ENCODE measurements around the gene LRRC10B. TPM values are rescaled to one million over a fixed set of nuclear protein-coding genes. Genes with fewer than 3 reads are reported as not detected.

Gene LRRC10B
- total RNA-seq, 3 donors from 2014 or later: 0.72 to 1.7 (median 0.89) TPM

DNA sequence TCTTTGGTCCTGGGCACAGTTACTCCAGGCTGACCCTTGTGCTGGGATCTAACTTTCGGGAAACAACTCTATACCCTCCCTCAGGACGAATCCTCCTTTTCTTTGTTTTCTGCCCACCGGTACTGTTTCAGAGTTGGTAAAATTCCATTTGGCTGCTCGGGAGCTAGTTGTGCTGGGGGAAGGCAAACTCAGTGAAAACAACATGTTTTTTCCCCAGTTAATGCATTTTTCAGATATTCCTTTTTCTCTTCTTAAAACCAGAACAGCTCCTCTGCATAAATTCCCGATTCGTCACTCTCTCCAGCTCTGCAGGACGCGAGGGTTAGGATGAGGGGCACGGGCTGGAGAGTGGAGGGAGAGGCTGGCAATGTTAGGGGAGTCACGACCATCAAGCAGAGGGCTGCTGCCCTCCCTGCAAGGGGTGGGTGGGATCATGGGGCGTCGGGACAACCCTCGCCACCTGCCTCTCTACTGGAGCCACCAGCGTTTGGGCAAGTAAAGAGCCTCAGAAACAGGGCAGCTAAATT, 31.3 kb downstream of the LRRC10B start:
- no peak for ATAC-seq

GRCh38 chr11:61540528-61540927, 32.0 kb downstream of the LRRC10B start:
- Histone ChIP-seq H3K9me3 (no peaks in the 10 kb centered on the region), H3K4me3 (no peak overlapping the region), H3K36me3 (ENCODE audit: low read depth) (no peaks in the 10 kb centered on the region), H3K4me1 (ENCODE audit: low read depth) (no peaks in the 10 kb centered on the region)
- TF ChIP-seq, protein P1, sequence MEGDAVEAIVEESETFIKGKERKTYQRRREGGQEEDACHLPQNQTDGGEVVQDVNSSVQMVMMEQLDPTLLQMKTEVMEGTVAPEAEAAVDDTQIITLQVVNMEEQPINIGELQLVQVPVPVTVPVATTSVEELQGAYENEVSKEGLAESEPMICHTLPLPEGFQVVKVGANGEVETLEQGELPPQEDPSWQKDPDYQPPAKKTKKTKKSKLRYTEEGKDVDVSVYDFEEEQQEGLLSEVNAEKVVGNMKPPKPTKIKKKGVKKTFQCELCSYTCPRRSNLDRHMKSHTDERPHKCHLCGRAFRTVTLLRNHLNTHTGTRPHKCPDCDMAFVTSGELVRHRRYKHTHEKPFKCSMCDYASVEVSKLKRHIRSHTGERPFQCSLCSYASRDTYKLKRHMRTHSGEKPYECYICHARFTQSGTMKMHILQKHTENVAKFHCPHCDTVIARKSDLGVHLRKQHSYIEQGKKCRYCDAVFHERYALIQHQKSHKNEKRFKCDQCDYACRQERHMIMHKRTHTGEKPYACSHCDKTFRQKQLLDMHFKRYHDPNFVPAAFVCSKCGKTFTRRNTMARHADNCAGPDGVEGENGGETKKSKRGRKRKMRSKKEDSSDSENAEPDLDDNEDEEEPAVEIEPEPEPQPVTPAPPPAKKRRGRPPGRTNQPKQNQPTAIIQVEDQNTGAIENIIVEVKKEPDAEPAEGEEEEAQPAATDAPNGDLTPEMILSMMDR (IDR thresholded peaks at IDR 0.05): no peak
- ATAC-seq: no peak
- intact Hi-C loops (cut with DNase I, micrococcal nuclease): no loop called here
- DNase-seq: no peak

More for the DNA sequence above, 31.3 kb downstream of the LRRC10B start:
- H3K9me3 ChIP-seq: no peaks in the 10 kb centered on the region
- no peaks in the 10 kb centered on the region for H3K36me3 ChIP-seq (ENCODE audit: low read depth)
- peaks cover 3% of the 10 kb centered on the region for H3K4me1 ChIP-seq (ENCODE audit: low read depth)
- intact Hi-C loops (cut with DNase I, micrococcal nuclease): no loop called here
- no peak overlapping the region for H3K4me3 ChIP-seq
- DNase-seq: no peak
- TF ChIP-seq, protein P1 (IDR thresholded peaks at IDR 0.05): no peak

- peak in 1 of 3 donors; percentile 12 for DNase-seq
- no peak overlapping the region for H3K4me3 ChIP-seq
- H3K4me1 ChIP-seq (ENCODE audit: low read depth): no peaks in the 10 kb centered on the region
- peak; percentile 43 for ATAC-seq
- TF ChIP-seq, protein P1 (IDR thresholded peaks at IDR 0.05): no peak
- no peaks in the 10 kb centered on the region for H3K36me3 ChIP-seq (ENCODE audit: low read depth)
- no peaks in the 10 kb centered on the region for H3K9me3 ChIP-seq
- intact Hi-C loops (cut with DNase I, micrococcal nuclease): no loop called here
Measured at GRCh38 chr11:61541598-61541997, 33.0 kb downstream of the LRRC10B start.

GRCh38 chr11:61542024-61542461, 33.5 kb downstream of the LRRC10B start:
- DNase-seq (no peak), ATAC-seq (no peak)
- no peaks in the 10 kb centered on the region for H3K4me1 ChIP-seq (ENCODE audit: low read depth)
- no peaks in the 10 kb centered on the region for H3K36me3 ChIP-seq (ENCODE audit: low read depth)
- TF ChIP-seq, protein P1 (IDR thresholded peaks at IDR 0.05): no peak
- no peak overlapping the region for H3K4me3 ChIP-seq
- no peaks in the 10 kb centered on the region for H3K9me3 ChIP-seq
- intact Hi-C loops (cut with DNase I, micrococcal nuclease): no loop called here

GRCh38 chr11:61542705-61543104, 34.2 kb downstream of the LRRC10B start:
- Histone ChIP-seq H3K4me1 (ENCODE audit: low read depth) (no peaks in the 10 kb centered on the region), H3K9me3 (no peaks in the 10 kb centered on the region), H3K4me3 (no peak overlapping the region), H3K36me3 (ENCODE audit: low read depth) (no peaks in the 10 kb centered on the region)
- ATAC-seq: no peak
- no peak for DNase-seq
- TF ChIP-seq, protein P1 (IDR thresholded peaks at IDR 0.05): no peak
- intact Hi-C loops (cut with DNase I, micrococcal nuclease): no loop called here
